Measurements from ENCODE around the gene PID1. TPM values are rescaled to one million over a fixed set of nuclear protein-coding genes. Genes with fewer than 3 reads are reported as not detected.

The PID1 gene
- 10 to 100 TPM; 15.0 to 64.4 (median 32.5) TPM for total RNA-seq

- Histone ChIP-seq H3K4me1 (peaks cover 0 to 16% (median 0%) of the 10 kb centered on the region in 4 donors), H3K4me3 (peak within 1 kb of the TSS; percentile 27 to 85 (median 66)), H3K27ac (peak within 1 kb of the TSS; percentile 42 to 80 (median 75)), H3K36me3 (no peaks in the 10 kb centered on the region), H3K9me3 (no peaks in the 10 kb centered on the region), H3K27me3 (no peaks in the 10 kb centered on the region)
- peak in 1 of 3 donors; percentile 67 for DNase-seq
- peak in 1 of 2 donors; percentile 59 for TF ChIP-seq POLR2A (IDR thresholded peaks at IDR 0.05)
- no peak for TF ChIP-seq CTCF (IDR thresholded peaks at IDR 0.05)
These were observed at the start of gene PID1 for GRCh38 chr2:229270551-229271410. PID1 (minus strand) TSS chr2:229271287; CDS start chr2:229271043, 244 bp downstream.

- Histone ChIP-seq H3K9me3 (no peaks in the 10 kb centered on the region), H3K36me3 (no peaks in the 10 kb centered on the region), H3K4me3 (no peak overlapping the region), H3K27ac (no peak overlapping the region), H3K4me1 (no peaks in the 10 kb centered on the region), H3K27me3 (no peaks in the 10 kb centered on the region)
- TF ChIP-seq POLR2A (IDR thresholded peaks at IDR 0.05): no peak
- no peak for DNase-seq
These were observed 48.5 kb upstream of the PID1 start for GRCh38 chr2:229319558-229319957.

GRCh38 chr2:229314117-229314516 lies 43.0 kb upstream of the PID1 start:
- Histone ChIP-seq H3K27ac (no peak overlapping the region), H3K27me3 (no peaks in the 10 kb centered on the region), H3K36me3 (no peaks in the 10 kb centered on the region), H3K4me1 (no peaks in the 10 kb centered on the region), H3K9me3 (no peaks in the 10 kb centered on the region), H3K4me3 (no peak overlapping the region)
- TF ChIP-seq POLR2A (IDR thresholded peaks at IDR 0.05) (no peak), CTCF (IDR thresholded peaks at IDR 0.05) (no peak)
- no peak for DNase-seq

GRCh38 chr2:229313591-229313990 lies 42.5 kb upstream of the PID1 start:
- no peak for TF ChIP-seq CTCF (IDR thresholded peaks at IDR 0.05)
- TF ChIP-seq POLR2A (IDR thresholded peaks at IDR 0.05): no peak
- Histone ChIP-seq H3K27ac (peak overlapping the region in 1 of 4 donors; percentile 27), H3K27me3 (no peaks in the 10 kb centered on the region), H3K36me3 (no peaks in the 10 kb centered on the region), H3K4me1 (no peaks in the 10 kb centered on the region), H3K4me3 (no peak overlapping the region), H3K9me3 (no peaks in the 10 kb centered on the region)
- no peak for DNase-seq

GRCh38 chr2:229301237-229301636 lies 30.1 kb upstream of the PID1 start:
- H3K4me1 ChIP-seq: no peaks in the 10 kb centered on the region
- no peak for DNase-seq
- H3K27me3 ChIP-seq: no peaks in the 10 kb centered on the region
- no peak overlapping the region for H3K4me3 ChIP-seq
- TF ChIP-seq POLR2A (IDR thresholded peaks at IDR 0.05) (no peak), CTCF (IDR thresholded peaks at IDR 0.05) (no peak)
- no peaks in the 10 kb centered on the region for H3K36me3 ChIP-seq
- no peak overlapping the region for H3K27ac ChIP-seq
- H3K9me3 ChIP-seq: no peaks in the 10 kb centered on the region

GRCh38 chr2:229300790-229301189 lies 29.7 kb upstream of the PID1 start:
- TF ChIP-seq POLR2A (IDR thresholded peaks at IDR 0.05): no peak
- TF ChIP-seq CTCF (IDR thresholded peaks at IDR 0.05): no peak
- Histone ChIP-seq H3K36me3 (no peaks in the 10 kb centered on the region), H3K9me3 (no peaks in the 10 kb centered on the region), H3K4me1 (no peaks in the 10 kb centered on the region), H3K27me3 (no peaks in the 10 kb centered on the region), H3K27ac (peak overlapping the region in 1 of 4 donors; percentile 8), H3K4me3 (no peak overlapping the region)
- DNase-seq: no peak
